HG03571 (cell line): ENCODE measurements around the gene UQCR10.

ENCODE experiments used
- ATAC-seq: cut with Tn5 transposase; IDR thresholded peaks from one replicate; pipeline ENCODE4 v1.9.1; 2021; ENCODE audit not compliant: unreplicated experiment

UQCR10 gene

GRCh38 chr22:29795663-29796062 is 28.5 kb downstream of the UQCR10 start:
- no peak for ATAC-seq

GRCh38 chr22:29797351-29797750 is 30.2 kb downstream of the UQCR10 start:
- ATAC-seq, result no peak

- no peak for ATAC-seq
Measured at GRCh38 chr22:29798318-29798717, 31.1 kb downstream of the UQCR10 start.

GRCh38 chr22:29798801-29799200 is 31.6 kb downstream of the UQCR10 start:
- ATAC-seq, result no peak

GRCh38 chr22:29799217-29799680 is 32.1 kb downstream of the UQCR10 start:
- ATAC-seq, result no peak

- ATAC-seq, result no peak
Measured at GRCh38 chr22:29801153-29801552, 34.0 kb downstream of the UQCR10 start.

GRCh38 chr22:29801796-29802195 is 34.6 kb downstream of the UQCR10 start:
- ATAC-seq, result no peak

- ATAC-seq, result no peak
Measured at GRCh38 chr22:29803190-29803589, 36.0 kb downstream of the UQCR10 start.

GRCh38 chr22:29804985-29805384 is 37.8 kb downstream of the UQCR10 start:
- no peak for ATAC-seq

- ATAC-seq, result no peak
Measured at GRCh38 chr22:29806196-29806595, 39.0 kb downstream of the UQCR10 start.

GRCh38 chr22:29810216-29810615 is 43.0 kb downstream of the UQCR10 start:
- ATAC-seq, result no peak

- no peak for ATAC-seq
Measured at GRCh38 chr22:29811377-29811776, 44.2 kb downstream of the UQCR10 start.

GRCh38 chr22:29813126-29813525 is 46.0 kb downstream of the UQCR10 start:
- ATAC-seq, result no peak

- ATAC-seq, result no peak
Measured at GRCh38 chr22:29813563-29813962, 46.4 kb downstream of the UQCR10 start.

GRCh38 chr22:29814003-29814402 is 46.8 kb downstream of the UQCR10 start:
- no peak for ATAC-seq

GRCh38 chr22:29815580-29815979 is 48.4 kb downstream of the UQCR10 start:
- ATAC-seq, result no peak

GRCh38 chr22:29816128-29816527 is 49.0 kb downstream of the UQCR10 start:
- no peak for ATAC-seq

GRCh38 chr22:29816539-29816938 is 49.4 kb downstream of the UQCR10 start:
- no peak for ATAC-seq

- ATAC-seq, result no peak
Measured at GRCh38 chr22:29816980-29817379, 49.8 kb downstream of the UQCR10 start.

- ATAC-seq, result no peak
Measured at GRCh38 chr22:29817724-29818123, 50.6 kb downstream of the UQCR10 start.

GRCh38 chr22:29819501-29819900 is 52.3 kb downstream of the UQCR10 start:
- no peak for ATAC-seq
